Ecto neural progenitor cell (in vitro differentiated cells): ENCODE results near the gene ITGA11.

Experiments used
- DNase-seq: peaks from one replicate; pipeline ENCODE4 v3.0.0-alpha.2; 2018; ENCODE audit warnings: low spot score

The ITGA11 gene

GRCh38 chr15:68328964-68329363 lies 103.0 kb downstream of the ITGA11 start:
- DNase-seq = no peak

GRCh38 chr15:68328443-68328842 lies 103.5 kb downstream of the ITGA11 start:
- no peak for DNase-seq

GRCh38 chr15:68326711-68327354 lies 105.1 kb downstream of the ITGA11 start:
- DNase-seq = no peak

GRCh38 chr15:68325726-68326125 lies 106.2 kb downstream of the ITGA11 start:
- no peak for DNase-seq

GRCh38 chr15:68322796-68323195 lies 109.2 kb downstream of the ITGA11 start:
- no peak for DNase-seq

- DNase-seq = no peak
Observed at GRCh38 chr15:68321229-68321628, 110.7 kb downstream of the ITGA11 start.

- DNase-seq = no peak
Observed at GRCh38 chr15:68319997-68320396, 112.0 kb downstream of the ITGA11 start.

- DNase-seq = no peak
Observed at GRCh38 chr15:68318931-68319909, 112.7 kb downstream of the ITGA11 start.

- DNase-seq = no peak
Observed at GRCh38 chr15:68318008-68318835, 113.7 kb downstream of the ITGA11 start.

- DNase-seq = no peak
Observed at GRCh38 chr15:68317281-68318007, 114.5 kb downstream of the ITGA11 start.

GRCh38 chr15:68316061-68316804 lies 115.7 kb downstream of the ITGA11 start:
- DNase-seq = peak; percentile 64

GRCh38 chr15:68315495-68316031 lies 116.4 kb downstream of the ITGA11 start:
- DNase-seq = peak; percentile 55

- DNase-seq = no peak
Observed at GRCh38 chr15:68315035-68315434, 116.9 kb downstream of the ITGA11 start.

GRCh38 chr15:68314563-68314962 lies 117.4 kb downstream of the ITGA11 start:
- no peak for DNase-seq

- DNase-seq = peak; percentile 43
Observed at GRCh38 chr15:68313501-68314410, 118.2 kb downstream of the ITGA11 start.

- DNase-seq = peak; percentile 46
Observed at GRCh38 chr15:68312701-68313204, 119.2 kb downstream of the ITGA11 start.

- DNase-seq = peak; percentile 33
Observed at GRCh38 chr15:68311859-68312557, 120.0 kb downstream of the ITGA11 start.

GRCh38 chr15:68311464-68311835 lies 120.5 kb downstream of the ITGA11 start:
- DNase-seq = no peak
